Measurements from ENCODE around the gene GBP7.
"Not testable (repeated sequence)": the region's sequence is repeated elsewhere in the genome, so short reads cannot be mapped to it uniquely, and the experiment has no call there.

The GBP7 gene

GRCh38 chr1:89175601-89176256 lies at the start of gene GBP7:
Gene GBP7, minus strand, starts transcription at chr1:89176003. Its CDS starts 4,068 bp downstream, at chr1:89171935.
- no peak for DNase-seq (ENCODE audit: low read depth)
- TF ChIP-seq CTCF (IDR thresholded peaks at IDR 0.05; ENCODE audit: low read length, missing control alignments): no peak
- H3K4me3 ChIP-seq (replicated peaks; ENCODE audit: low read depth, low read length): no peak within 1 kb of the TSS

- no peak overlapping the region for H3K4me3 ChIP-seq (replicated peaks; ENCODE audit: low read depth, low read length)
- no peak for DNase-seq (ENCODE audit: low read depth)
- TF ChIP-seq CTCF (IDR thresholded peaks at IDR 0.05; ENCODE audit: low read length, missing control alignments): no peak
Measured at GRCh38 chr1:89221341-89221740, 45.5 kb upstream of the GBP7 start.

GRCh38 chr1:89219851-89220250 lies 44.0 kb upstream of the GBP7 start:
- not testable (repeated sequence) for H3K4me3 ChIP-seq (replicated peaks; ENCODE audit: low read depth, low read length); DNase-seq (ENCODE audit: low read depth)

GRCh38 chr1:89218941-89219340 lies 43.1 kb upstream of the GBP7 start:
- H3K4me3 ChIP-seq (replicated peaks; ENCODE audit: low read depth, low read length); DNase-seq (ENCODE audit: low read depth): not testable (repeated sequence)

GRCh38 chr1:89213347-89213746 lies 37.5 kb upstream of the GBP7 start:
- TF ChIP-seq CTCF (IDR thresholded peaks at IDR 0.05; ENCODE audit: low read length, missing control alignments): no peak
- no peak for DNase-seq (ENCODE audit: low read depth)
- no peak overlapping the region for H3K4me3 ChIP-seq (replicated peaks; ENCODE audit: low read depth, low read length)

GRCh38 chr1:89211035-89211634 lies 35.3 kb upstream of the GBP7 start:
- TF ChIP-seq CTCF (IDR thresholded peaks at IDR 0.05; ENCODE audit: low read length, missing control alignments): no peak
- DNase-seq (ENCODE audit: low read depth): no peak
- H3K4me3 ChIP-seq (replicated peaks; ENCODE audit: low read depth, low read length): no peak overlapping the region

GRCh38 chr1:89206373-89206772 lies 30.6 kb upstream of the GBP7 start:
- no peak overlapping the region for H3K4me3 ChIP-seq (replicated peaks; ENCODE audit: low read depth, low read length)
- TF ChIP-seq CTCF (IDR thresholded peaks at IDR 0.05; ENCODE audit: low read length, missing control alignments): no peak
- no peak for DNase-seq (ENCODE audit: low read depth)

- no peak for TF ChIP-seq CTCF (IDR thresholded peaks at IDR 0.05; ENCODE audit: low read length, missing control alignments)
- no peak overlapping the region for H3K4me3 ChIP-seq (replicated peaks; ENCODE audit: low read depth, low read length)
- no peak for DNase-seq (ENCODE audit: low read depth)
Measured at GRCh38 chr1:89203166-89203565, 27.4 kb upstream of the GBP7 start.

Data from fibroblast of pulmonary artery (primary cell).